Activated CD4-positive, CD25-positive, alpha-beta regulatory T cell treated with anti-CD3 and anti-CD28 coated beads, Interleukin-2, amount 50 U/mL, for 24 hours (primary cell): ENCODE results near the gene CCDC187.
"Not testable (repeated sequence)": the region's sequence is repeated elsewhere in the genome, so short reads cannot be mapped to it uniquely, and the experiment has no call there.

ENCODE experiments used
- ATAC-seq, 2 donors: fragments of 150-1000 bp; cut with Tn5 transposase; one replicate each; pipeline ENCODE4 v1.10.0; 2021; ENCODE audit warnings: mild to moderate bottlenecking in 1 of 2, moderate library complexity in 1 of 2

Gene CCDC187

DNA sequence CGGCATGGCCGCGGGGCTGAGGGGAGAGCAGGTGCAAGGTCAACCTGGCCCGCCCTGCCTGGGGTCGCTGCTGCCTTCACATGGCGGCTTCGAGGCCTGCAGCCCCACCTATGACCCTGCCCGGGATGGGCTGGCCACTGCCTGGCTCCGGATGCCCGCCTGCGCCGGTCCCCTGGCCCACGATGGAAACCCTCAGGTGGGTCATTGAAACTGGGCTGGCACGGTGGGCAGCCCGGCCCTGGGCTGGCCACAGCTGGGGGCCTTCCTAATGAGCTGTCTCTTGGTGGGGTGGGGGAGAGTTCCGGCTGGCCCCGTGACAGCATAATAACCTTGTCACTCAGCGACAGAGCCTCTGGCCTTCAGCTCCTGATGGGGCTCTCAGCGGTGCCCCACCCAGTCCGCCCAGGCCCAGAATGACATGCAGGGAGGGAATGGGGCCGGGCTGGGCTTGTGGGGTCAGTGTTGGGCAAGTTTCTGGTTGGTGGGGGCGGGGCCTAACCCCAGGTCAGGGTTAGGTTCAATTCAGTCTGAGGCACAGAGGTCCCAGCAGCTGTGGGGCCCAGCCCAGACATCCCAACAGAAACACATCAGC, at the start of gene CCDC187:
CCDC187 (minus strand) TSS at position 270 of the 592 bp plus-strand sequence; CDS start at position 6, 264 bp downstream.
- ATAC-seq, result no peak

GRCh38 chr9:136353088-136353487, 49.2 kb upstream of the CCDC187 start:
- no peak for ATAC-seq

DNA sequence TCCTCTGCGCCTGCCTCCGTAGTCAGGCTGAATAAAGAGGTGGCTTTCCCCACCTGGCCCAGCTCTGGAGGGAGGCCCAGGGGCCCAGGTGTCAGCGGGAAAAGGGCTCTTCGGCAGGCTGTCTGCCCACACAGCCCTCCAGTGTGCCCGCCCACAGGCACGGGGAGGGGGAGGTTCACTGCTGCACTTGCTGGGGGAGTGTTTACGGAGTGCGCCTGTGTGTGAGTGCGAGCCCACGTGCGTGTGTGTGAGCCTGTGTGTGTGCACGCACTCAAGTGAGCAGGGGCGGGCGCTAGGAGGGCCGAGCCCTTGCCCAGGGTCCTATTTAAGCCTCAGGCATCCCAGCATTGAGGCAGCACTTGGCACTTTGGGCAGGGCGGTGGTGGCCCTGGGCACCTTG, 48.8 kb upstream of the CCDC187 start:
- no peak for ATAC-seq

DNA sequence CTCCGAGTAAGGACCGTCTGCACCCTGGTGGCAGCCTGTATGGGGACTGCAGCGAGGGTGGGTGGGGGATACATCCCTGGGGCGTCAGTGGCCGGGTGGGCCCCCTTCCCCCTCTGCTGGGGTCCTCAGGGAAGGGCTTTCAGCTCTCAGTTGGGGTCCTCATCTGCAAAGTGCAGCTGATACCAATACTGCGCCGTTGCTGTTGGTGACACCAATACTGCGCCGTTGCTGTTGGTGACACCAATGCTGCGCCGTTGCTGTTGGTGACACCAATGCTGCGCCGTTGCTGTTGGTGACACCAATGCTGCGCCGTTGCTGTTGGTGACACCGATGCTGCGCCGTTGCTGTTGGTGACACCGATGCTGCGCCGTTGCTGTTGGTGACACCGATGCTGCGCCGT, 48.0 kb upstream of the CCDC187 start:
- ATAC-seq, result not testable (repeated sequence)

GRCh38 chr9:136351252-136351800, 47.4 kb upstream of the CCDC187 start:
- no peak for ATAC-seq

DNA sequence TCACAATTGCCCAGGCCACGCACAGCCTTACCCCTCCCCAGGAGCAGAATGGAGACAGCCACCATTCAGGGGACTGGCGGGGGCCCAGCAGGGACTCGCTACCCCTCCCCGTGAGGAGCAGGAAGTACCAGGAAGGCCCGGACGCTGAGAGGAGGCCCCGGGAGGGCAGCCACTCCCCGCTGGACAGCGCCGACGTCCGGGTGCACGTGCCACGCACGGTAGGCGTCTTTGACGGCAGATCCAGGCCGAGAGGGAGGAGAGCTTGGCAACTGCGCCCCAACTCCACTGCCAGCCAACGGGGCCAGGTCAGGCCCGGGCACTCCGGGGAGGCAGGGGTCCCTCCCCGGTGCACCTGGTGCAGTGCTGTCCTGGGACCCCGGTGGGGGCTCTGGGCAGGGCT, 45.7 kb upstream of the CCDC187 start:
- ATAC-seq, result no peak

DNA sequence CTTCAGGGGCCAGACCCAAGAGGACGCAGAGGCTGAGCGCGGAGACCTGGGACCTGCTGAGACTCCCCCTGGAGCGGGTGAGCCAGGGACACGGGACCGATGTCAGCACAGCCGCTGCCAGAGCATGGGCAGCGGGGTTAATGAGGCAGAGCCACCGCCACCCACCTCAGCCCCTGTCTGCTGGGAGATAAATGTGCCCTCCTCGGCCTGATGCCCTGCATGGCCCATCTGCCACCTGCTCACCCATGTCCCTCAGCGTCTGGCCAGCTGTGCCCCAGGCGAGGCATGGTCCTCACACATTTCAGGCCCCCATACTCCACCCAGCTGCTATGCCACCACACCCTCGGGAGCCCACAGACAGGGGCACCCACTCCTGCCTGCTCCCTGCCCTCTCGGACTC, 44.8 kb upstream of the CCDC187 start:
- ATAC-seq, result no peak

GRCh38 chr9:136347472-136348256, 43.8 kb upstream of the CCDC187 start:
- ATAC-seq, result no peak

DNA sequence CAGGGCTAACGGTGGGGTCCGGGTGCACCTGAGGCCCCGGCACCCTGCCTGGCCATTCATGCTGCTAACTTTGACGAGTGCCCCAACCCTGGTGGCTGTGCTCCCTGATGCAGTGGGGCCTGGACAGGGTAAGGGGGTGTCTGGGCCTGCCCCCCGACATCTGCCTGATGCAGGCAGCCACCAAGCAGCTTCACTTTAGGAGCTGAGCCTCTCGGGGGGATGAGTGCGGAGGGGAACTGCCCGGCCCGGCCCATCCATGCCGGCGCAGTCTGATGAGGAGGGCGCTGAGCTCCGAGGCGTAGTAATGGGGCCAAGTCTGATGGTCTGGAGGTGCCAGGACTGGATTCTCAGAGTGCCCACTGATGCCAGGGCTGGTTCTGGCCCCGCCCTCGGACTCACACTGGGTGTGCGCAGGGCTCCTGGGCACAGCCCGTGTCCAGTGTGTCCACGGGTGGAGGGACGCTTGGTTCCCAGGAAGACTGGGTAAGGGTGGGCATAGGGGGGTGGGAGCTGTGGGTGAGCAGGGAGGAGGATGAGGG, 43.1 kb upstream of the CCDC187 start:
- no peak for ATAC-seq

DNA sequence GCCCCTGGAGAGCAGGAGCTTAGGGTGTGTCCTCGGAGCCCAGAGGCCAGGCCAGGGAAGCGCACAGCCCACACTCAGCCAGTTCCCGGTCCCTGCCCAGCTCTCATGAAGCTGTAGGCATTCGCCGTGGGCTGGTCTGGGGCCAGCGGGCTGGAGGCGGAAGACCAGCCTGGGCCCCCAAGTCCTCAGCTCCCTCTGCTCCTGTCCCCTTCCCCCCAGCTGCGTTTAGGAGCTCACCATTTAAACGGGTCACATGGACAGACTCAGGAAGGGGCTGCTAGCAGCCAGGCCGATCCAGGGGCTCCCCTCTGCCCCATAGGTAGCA, 42.2 kb upstream of the CCDC187 start:
- no peak for ATAC-seq

GRCh38 chr9:136345281-136346156, 41.6 kb upstream of the CCDC187 start:
- ATAC-seq, result no peak

DNA sequence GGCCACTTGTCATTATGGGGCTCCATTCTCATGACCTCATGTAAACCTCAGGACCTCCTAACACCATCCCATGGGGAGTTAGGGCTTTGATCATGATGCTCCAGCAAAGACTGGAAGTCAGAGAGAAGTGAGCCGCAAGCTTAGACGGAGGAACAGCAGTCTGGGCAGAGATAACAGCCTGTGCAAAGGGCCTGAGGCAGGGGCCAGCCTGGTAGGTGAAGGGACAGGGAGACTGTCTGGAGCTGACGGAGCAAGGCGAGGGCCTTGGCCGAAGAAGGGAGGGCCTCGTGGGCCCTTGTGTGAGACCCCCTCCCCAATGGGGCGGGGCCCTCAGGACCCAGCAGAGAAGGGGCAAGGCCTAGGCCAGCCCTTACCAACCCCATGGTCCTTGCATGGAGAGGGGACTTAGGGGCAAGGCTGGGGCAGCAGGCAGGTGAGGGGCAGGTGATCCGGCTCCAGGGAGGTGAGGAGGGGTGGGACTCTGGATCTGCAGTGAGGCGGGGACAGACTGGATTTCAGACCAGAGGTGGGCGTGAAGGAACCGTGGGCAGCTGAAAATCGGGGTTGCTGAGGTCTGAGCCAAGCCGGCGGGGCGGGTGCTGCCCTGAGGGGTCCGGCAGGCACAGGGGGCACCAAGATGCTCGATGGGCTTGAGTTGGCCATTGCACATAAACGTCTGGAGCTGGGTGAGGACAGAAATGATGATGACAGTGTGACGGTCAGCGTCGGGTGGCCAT, 40.8 kb upstream of the CCDC187 start:
- no peak for ATAC-seq

DNA sequence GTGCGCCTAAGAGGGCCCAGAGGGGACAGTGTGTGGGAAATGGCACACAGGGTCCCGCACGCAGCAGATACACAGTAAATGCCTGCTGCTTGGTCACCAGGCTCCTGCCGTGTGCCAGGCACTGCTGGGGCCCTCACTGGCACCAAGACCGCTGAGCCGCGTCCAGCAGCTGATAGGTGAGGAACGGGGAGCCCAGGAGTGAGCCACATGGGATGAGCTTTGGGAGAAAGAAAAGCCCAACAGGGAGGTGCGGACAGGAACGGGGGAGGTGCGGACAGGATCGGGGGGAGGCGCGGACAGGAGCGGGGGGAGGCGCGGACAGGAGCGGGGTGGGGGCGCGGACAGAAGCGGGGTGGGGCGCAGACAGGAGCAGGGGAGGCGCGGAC, 40.0 kb upstream of the CCDC187 start:
- ATAC-seq, result no peak

DNA sequence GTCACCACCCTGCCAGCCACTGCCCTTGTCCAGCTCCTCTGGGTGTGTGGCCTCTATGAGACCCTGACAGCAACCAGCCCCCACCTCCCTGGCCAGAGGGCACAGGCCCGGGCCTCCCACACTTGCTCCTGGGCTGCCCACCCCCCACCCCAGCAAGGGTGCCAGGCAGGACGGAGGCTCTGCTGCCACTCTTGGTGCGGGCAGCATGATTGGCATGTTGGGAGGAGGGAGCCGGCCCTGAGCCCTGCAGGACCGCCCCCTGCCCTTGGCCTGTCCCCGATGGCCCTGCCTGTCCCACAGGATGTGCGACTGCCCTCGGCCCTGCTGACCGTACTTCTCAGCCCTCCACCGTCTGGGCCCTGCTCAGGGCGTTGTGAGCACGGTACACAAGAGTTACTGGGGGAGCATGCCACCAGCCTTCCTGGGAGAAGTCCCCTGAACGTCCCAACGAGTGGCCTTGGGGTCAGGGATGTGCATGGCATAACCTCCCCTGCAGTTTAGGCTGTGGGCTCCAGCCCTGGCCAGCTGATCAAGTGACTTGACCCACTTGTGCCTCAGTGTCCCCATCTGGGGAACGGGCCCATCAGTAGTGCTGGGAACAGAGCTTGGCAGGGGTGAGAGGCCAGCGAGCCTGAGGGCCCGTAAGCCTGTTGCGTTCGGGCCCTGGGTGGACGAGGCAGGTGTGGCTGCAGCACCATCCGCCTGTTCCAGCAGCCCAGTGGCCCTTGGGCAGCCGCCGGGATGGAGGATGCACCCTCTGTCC, 39.4 kb upstream of the CCDC187 start:
- no peak for ATAC-seq

DNA sequence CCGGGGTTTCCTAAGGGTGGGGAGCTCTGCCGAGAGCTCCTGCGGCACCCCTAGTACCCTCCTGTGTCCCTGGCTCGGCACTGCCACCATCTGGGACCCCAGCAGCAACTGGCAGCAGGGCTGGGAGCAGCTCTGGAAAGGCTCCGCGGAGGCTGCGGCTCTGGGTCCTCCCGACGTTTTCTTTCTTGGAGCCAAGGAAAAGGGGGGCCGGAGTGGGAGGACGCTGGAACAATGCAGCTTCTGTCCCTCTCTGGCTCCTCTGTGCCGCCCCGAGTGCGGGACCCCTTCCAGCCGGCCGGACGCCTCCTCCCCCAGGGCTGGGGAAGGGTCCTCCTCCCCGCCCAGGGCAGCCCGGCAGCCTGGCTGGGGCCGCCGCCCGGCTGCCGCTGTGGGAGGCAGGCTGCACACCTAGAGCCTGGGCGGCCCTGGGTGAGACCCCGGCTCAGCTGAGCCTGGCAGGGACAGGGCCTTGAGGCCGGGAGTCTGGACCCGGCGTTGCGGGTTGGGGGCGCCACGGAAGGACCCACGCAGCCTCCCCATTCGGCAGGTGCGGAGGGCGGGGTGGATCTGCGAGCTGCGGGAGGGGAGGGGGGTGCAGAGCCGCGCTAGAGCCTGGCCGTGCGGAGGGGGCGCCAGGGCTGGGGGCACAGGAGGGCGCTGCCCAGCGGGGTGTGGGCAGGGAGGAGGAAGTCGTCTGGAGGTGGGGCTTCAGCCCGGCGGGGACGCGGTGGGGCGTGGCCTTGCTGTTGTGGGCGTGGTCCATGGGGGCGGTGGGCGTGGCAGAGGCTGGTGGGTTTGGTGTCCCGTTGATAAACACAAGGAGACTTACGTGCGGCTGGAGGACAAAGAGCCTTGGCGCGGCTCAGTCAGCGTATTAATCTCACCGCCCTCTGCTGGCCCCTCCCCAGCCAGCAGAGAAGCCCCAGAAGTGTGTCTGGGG, 38.6 kb upstream of the CCDC187 start:
- peak in 1 of 2 donors; percentile 24 for ATAC-seq

GRCh38 chr9:136341769-136342168, 37.9 kb upstream of the CCDC187 start:
- ATAC-seq, result no peak

GRCh38 chr9:136341042-136341655, 37.3 kb upstream of the CCDC187 start:
- ATAC-seq, result no peak

GRCh38 chr9:136340356-136341041, 36.6 kb upstream of the CCDC187 start:
- ATAC-seq, result no peak

GRCh38 chr9:136339958-136340310, 36.0 kb upstream of the CCDC187 start:
- no peak for ATAC-seq
